HL-60 (cell line): ENCODE data around the gene TMEM253.

Experiments used
- CTCF ChIP-seq: IDR thresholded peaks from one replicate; pipeline ENCODE4 v1.5.1; 2011; ENCODE audit warnings: low read length, control low read depth, inconsistent platforms; ENCODE audit not compliant: insufficient read depth
- GABPA ChIP-seq: IDR thresholded peaks from 2 replicates; pipeline ENCODE4 v1.6.1; 2012; ENCODE audit warnings: low read depth
- POLR2AphosphoS5 ChIP-seq: IDR thresholded peaks from 2 replicates; pipeline ENCODE4 v1.6.1; 2012; ENCODE audit warnings: low read depth
- REST ChIP-seq: IDR thresholded peaks from 2 replicates; pipeline ENCODE4 v1.6.1; 2012; ENCODE audit warnings: low read depth; ENCODE audit not compliant: insufficient replicate concordance
- SPI1 ChIP-seq: IDR thresholded peaks from 2 replicates; pipeline ENCODE4 v1.6.1; 2012; ENCODE audit warnings: low read depth, mild to moderate bottlenecking, borderline replicate concordance

GRCh38 chr14:21120686-21121085 is 19.8 kb downstream of the TMEM253 start:
- TF ChIP-seq CTCF (no peak), REST (no peak), POLR2AphosphoS5 (no peak), GABPA (no peak), SPI1 (0 out of 2 replicates have a peak, but pooled peaks have one; percentile 5)
